GM06990 (cell line): ENCODE measurements around the gene GP9.

Experiments used
- DNase-seq: peaks from one replicate; pipeline ENCODE4 v3.0.0-alpha.2; 2011; ENCODE audit not compliant: insufficient read length; ENCODE audit errors: extremely low read depth
- H3K27me3 ChIP-seq: replicated peaks from 2 replicates; pipeline ENCODE4 v1.6.0; 2011; ENCODE audit warnings: low read length; ENCODE audit not compliant: control insufficient read depth, insufficient read depth
- H3K36me3 ChIP-seq: 2 replicates; pipeline ENCODE4 v1.5.1; 2011; ENCODE audit warnings: low read length; ENCODE audit not compliant: control insufficient read depth, insufficient read depth
- H3K4me3 ChIP-seq: replicated peaks from 2 replicates; pipeline ENCODE4 v1.5.1; 2011; ENCODE audit warnings: low read depth, mild to moderate bottlenecking, control low read depth, low read length
- TF ChIP-seq, protein P1 (sequence below): IDR thresholded peaks from 2 replicates; pipeline ENCODE4 v1.5.1; 2011; ENCODE audit warnings: low read length, control low read depth, mild to moderate bottlenecking, inconsistent platforms; ENCODE audit not compliant: insufficient read depth, poor library complexity, severe bottlenecking

The GP9 gene

DNA sequence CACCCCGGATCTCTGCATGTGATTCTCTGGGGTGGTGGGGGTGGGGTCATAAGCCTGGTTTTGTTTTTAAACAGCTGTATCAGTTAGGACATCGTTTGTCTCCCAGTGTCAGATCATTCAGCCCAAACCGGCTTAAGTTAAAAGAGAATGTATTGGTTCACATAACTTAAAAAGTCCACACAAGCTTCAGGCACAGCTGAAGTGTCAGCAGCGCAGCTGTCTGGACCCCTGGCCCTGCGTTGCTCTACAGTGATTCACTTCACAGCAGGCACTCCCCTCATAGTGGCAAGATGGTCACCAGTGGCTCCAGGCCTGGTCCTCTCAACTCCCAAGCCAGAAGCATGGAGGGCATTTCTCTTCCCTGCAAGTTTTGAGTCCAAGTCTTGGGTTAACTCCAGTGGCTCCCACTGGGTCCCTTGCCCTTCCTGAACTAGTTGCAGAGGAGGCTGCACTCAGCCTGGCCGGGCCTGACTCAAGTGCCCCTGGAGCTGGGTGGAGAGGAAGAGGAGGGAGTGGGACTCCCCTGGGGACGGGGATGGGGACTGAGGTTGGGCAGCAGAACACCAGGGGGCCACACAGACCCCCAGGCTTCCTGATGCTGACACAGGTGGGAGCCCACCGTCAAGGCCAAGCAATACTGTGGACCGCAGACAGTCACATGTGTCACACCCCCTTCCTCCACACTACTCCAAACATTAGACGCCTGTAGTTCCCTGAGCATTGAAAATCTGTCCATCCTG, 28.9 kb upstream of the GP9 start:
- TF ChIP-seq, protein P1, sequence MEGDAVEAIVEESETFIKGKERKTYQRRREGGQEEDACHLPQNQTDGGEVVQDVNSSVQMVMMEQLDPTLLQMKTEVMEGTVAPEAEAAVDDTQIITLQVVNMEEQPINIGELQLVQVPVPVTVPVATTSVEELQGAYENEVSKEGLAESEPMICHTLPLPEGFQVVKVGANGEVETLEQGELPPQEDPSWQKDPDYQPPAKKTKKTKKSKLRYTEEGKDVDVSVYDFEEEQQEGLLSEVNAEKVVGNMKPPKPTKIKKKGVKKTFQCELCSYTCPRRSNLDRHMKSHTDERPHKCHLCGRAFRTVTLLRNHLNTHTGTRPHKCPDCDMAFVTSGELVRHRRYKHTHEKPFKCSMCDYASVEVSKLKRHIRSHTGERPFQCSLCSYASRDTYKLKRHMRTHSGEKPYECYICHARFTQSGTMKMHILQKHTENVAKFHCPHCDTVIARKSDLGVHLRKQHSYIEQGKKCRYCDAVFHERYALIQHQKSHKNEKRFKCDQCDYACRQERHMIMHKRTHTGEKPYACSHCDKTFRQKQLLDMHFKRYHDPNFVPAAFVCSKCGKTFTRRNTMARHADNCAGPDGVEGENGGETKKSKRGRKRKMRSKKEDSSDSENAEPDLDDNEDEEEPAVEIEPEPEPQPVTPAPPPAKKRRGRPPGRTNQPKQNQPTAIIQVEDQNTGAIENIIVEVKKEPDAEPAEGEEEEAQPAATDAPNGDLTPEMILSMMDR: no peak
- H3K4me3 ChIP-seq: no peak overlapping the region
- no peak for DNase-seq

DNA sequence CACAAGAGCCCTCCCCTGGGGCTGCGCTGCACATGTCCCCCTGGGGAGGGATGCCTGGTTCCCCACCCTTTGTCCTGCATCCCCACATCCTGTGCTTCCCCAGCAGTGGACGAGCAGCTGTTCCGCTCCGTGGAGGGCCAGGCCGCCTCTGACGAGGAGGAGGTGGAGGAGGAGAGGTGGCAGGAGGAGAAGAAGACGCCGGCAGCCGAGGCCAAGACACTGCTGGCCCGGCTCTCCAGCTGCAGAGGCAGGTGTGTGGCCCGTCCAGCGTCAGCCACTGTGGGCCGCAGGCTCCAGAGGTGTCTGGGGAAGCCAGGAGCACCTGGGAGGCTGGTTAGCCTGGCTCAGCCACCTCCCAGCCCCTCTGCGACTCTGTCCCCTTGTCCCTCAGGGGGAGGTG, 27.9 kb upstream of the GP9 start:
- H3K36me3 ChIP-seq: no peaks in the 10 kb centered on the region
- DNase-seq: no peak
- H3K27me3 ChIP-seq: no peaks in the 10 kb centered on the region
- no peak overlapping the region for H3K4me3 ChIP-seq
- TF ChIP-seq, protein P1: no peak

More for the DNA sequence above, 28.9 kb upstream of the GP9 start:
- Histone ChIP-seq H3K27me3 (no peaks in the 10 kb centered on the region), H3K36me3 (no peaks in the 10 kb centered on the region)

DNA sequence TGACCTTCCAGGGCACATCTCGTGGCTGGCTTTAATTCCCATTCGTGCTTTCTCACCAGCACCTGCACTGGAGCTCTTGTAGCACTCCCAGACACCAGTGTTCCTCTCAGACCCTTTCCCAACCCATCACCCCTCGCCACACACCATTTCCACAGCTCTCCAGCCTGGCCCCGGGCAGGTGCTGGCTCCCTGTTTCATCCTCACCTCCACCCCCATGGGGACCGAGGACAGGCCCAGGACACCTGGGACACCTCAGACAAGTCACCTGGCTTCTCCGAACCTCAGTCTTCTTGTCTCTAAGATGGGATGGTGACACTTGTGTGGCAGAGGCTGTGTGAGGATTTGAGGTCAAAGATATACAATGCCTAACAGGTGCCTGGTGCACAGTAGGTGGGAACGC, 27.4 kb upstream of the GP9 start:
- Histone ChIP-seq H3K4me3 (no peak overlapping the region), H3K27me3 (no peaks in the 10 kb centered on the region; the same call in 1 of the 2 replicates), H3K36me3 (no peaks in the 10 kb centered on the region)
- DNase-seq: no peak
- TF ChIP-seq, protein P1: no peak

DNA sequence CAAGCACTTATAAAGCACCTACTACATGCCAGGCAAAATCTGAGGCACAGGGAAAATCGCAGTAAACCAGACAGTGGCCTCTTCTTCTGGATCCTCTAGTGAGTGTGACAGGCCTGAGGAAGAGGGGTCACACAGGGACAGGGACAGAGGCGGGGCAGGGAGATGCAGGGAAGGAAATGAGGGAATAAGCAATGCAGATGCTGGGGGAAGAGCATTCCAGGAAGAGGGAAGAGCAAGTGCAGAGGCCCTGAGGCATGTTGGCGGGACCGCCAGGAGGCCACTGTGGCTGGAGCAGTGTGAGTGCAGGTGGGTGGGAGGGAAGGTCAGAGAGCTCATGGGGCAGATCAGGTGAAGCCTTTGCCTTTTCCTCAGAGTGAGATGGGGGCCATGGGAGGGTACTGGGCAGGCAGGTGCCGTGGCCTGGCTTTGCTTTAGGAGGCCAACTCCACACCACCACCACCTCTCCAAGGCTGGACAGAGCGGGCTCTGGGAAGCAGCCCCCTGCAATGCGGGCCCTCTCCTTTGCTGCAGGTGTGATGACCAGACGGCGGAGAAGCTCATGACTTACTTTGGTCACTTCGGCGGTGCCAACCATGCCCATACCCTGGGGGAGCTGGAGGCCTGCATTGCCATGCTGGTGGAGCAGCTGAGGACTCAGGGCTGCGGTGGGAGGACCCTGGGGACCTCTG, 26.8 kb upstream of the GP9 start:
- Histone ChIP-seq H3K4me3 (no peak overlapping the region), H3K36me3 (no peaks in the 10 kb centered on the region), H3K27me3 (no peaks in the 10 kb centered on the region; the same call in 1 of the 2 replicates)
- no peak for DNase-seq
- TF ChIP-seq, protein P1: no peak

DNA sequence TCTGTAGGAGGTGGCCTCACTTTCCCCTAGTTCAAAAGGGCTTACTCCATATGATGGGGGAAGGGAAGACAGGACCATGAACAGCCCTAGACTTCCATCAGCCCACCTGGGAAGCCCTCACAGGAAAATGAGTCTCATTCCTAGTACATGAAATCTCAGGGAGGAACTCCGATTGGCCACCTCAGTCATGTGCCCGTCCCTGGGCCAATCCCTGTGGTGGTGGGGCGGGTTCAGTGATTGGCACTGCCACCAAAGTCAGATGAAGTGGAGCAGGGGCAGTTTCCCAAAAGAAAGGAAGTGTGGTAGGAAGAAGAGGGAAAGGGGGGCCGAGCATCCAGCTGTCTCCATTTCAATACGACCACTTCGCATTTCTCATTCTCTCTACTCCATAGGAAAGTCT, 25.9 kb upstream of the GP9 start:
- DNase-seq: no peak
- H3K27me3 ChIP-seq: no peaks in the 10 kb centered on the region; the same call in 1 of the 2 replicates
- TF ChIP-seq, protein P1: no peak
- no peak overlapping the region for H3K4me3 ChIP-seq
- no peaks in the 10 kb centered on the region for H3K36me3 ChIP-seq
